ENCODE measurements around the gene MMD. TPM values are rescaled to one million over a fixed set of nuclear protein-coding genes. Genes with fewer than 3 reads are reported as not detected.

Gene MMD
- total and polyA plus RNA-seq, 9 of the 15 experiments (the other 6 are each of a cell fraction or from before 2014, with no cell fraction given) = 3.1 to 18.9 (median 10.7) TPM

GRCh38 chr17:55350825-55351205, 70.8 kb downstream of the MMD start (continued):
- no peak for TF ChIP-seq ARID3A (IDR thresholded peaks at IDR 0.05; ENCODE audit: borderline replicate concordance, low read depth, low read length)
- no peak for TF ChIP-seq C11orf30 (IDR thresholded peaks at IDR 0.05; ENCODE audit: low read depth)
- no peak for TF ChIP-seq HMGXB4 (CRISPR knock-in tag; IDR thresholded peaks at IDR 0.05)

DNA sequence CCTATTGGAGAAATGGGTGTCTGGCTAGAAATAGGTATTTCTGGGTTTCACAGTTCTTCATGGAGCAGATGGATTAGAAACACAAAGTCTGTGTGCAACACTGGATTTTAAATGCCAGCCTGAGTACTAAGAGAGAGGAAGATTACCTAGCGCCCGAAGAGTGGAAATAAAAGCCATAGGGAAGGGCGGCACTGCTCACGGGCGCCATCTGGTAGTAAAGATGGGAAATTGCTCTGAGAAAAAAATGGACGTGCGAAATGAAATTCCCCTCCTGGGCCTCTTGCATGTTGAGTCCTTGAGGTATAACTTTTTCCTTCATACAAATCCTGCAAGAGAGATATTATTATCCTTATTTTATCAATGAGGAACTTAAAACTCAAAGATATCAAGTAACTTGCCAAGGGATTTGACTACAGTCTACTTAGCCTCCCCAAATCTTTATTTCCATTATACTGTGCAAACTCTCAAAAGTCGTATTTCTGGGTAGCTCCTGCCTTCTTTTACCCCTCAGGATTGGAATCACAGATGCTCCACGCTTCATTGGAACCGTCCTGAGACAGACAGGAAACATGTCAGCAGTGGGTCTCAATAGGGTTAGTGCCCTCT, 72.8 kb downstream of the MMD start:
- no peaks in the 10 kb centered on the region for H3K36me3 ChIP-seq (ENCODE audit: control insufficient read depth, insufficient read depth, low read length)
- ATAC-seq (peak; percentile 64), DNase-seq (ENCODE audit: extremely low read depth in 1 of 4, low spot score in 3 of 4) (peak; percentile 43 to 78 (median 55)), FAIRE-seq (no peak)
- intact Hi-C loops (cut with micrococcal nuclease) (loop anchor here (1.0 to 10.0 kb wide), 4 partner anchors 24 to 356 kb away; no protein-coding TSS in a partner anchor), in situ Hi-C loops (cut with MboI) (no loop called here)
- ChIA-PET POLR2A (interaction anchor here (0.6 to 1.2 kb wide), 3 partner anchors 12 to 701 kb away, joined by 3 to 4 read pairs (median 3); no protein-coding TSS in a partner anchor), CTCF (ENCODE audit: low intra/inter-chr PET ratio) (interaction anchor here (0.8 to 1.3 kb wide), 3 partner anchors 165 to 356 kb away, joined by 3 to 4 read pairs (median 3); no protein-coding TSS in a partner anchor)
- WGBS (ENCODE audit: insufficient coverage, low coverage, missing lambda C conversion rate) = 7% methylated on average over 10 of the region's 10 CpGs
- no peaks in the 10 kb centered on the region for H3K9me1 ChIP-seq (ENCODE audit: control insufficient read depth, insufficient read depth, low read length)
- peak overlapping the region; percentile 86 for H2AFZ ChIP-seq (ENCODE audit: low read depth, low read length)
- H3K9ac ChIP-seq (ENCODE audit: insufficient read depth in 1 of 2, low read depth in 2 of 2, low read length in 2 of 2) = no peak overlapping the region
- no TSS peak for BruUV-seq (replicated peaks)
- H3K27ac ChIP-seq (ENCODE audit: extremely low read depth, low read depth, low read length) = no peak overlapping the region
- H3K27me3 ChIP-seq (ENCODE audit: control insufficient read depth in 2 of 2, insufficient read depth in 2 of 2, low read length in 2 of 2) = no peaks in the 10 kb centered on the region
- no peaks in the 10 kb centered on the region for H3K79me2 ChIP-seq (ENCODE audit: control insufficient read depth, insufficient read depth, low read length)
- no peak overlapping the region for H3K4me3 ChIP-seq
- no peak overlapping the region for H3K4me2 ChIP-seq (ENCODE audit: insufficient read depth, low read length)
- 0 out of 2 replicates have a peak, but pooled peaks cover 2% of the 10 kb centered on the region for H3K9me3 ChIP-seq (replicated peaks; ENCODE audit: control insufficient read depth, insufficient read depth, low read depth, low read length)
- peaks cover 10 to 25% of the 10 kb centered on the region in 2 experiments for H3K4me1 ChIP-seq (replicated peaks in 1 of 2; ENCODE audit: control insufficient read depth in 2 of 2, insufficient read depth in 2 of 2, low read length in 2 of 2)
- H4K20me1 ChIP-seq (replicated peaks; ENCODE audit: control insufficient read depth, insufficient read depth, low read length) = no peaks in the 10 kb centered on the region
- TF ChIP-seq DEAF1 (CRISPR knock-in tag; IDR thresholded peaks at IDR 0.05) = peak; percentile 89
- no peak for TF ChIP-seq NFE2 (IDR thresholded peaks at IDR 0.05; ENCODE audit: low read depth)
- TF ChIP-seq, protein P1, sequence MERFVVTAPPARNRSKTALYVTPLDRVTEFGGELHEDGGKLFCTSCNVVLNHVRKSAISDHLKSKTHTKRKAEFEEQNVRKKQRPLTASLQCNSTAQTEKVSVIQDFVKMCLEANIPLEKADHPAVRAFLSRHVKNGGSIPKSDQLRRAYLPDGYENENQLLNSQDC (CRISPR knock-in tag; IDR thresholded peaks at IDR 0.05) = no peak
- TF ChIP-seq ZBTB8A (IDR thresholded peaks at IDR 0.05; ENCODE audit: partially characterized antibody) = no peak
- TF ChIP-seq CXXC5 (CRISPR knock-in tag; IDR thresholded peaks at IDR 0.05) = 0 out of 2 replicates have a peak, but pooled peaks have one; percentile 26
- no peak for TF ChIP-seq SRSF7 (optimal IDR thresholded peaks at IDR 0.05; ENCODE audit: low read depth, low read length)
- TF ChIP-seq, protein P2, sequence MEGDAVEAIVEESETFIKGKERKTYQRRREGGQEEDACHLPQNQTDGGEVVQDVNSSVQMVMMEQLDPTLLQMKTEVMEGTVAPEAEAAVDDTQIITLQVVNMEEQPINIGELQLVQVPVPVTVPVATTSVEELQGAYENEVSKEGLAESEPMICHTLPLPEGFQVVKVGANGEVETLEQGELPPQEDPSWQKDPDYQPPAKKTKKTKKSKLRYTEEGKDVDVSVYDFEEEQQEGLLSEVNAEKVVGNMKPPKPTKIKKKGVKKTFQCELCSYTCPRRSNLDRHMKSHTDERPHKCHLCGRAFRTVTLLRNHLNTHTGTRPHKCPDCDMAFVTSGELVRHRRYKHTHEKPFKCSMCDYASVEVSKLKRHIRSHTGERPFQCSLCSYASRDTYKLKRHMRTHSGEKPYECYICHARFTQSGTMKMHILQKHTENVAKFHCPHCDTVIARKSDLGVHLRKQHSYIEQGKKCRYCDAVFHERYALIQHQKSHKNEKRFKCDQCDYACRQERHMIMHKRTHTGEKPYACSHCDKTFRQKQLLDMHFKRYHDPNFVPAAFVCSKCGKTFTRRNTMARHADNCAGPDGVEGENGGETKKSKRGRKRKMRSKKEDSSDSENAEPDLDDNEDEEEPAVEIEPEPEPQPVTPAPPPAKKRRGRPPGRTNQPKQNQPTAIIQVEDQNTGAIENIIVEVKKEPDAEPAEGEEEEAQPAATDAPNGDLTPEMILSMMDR (IDR thresholded peaks at IDR 0.05 in 2 of 3, conservative IDR thresholded peaks at IDR 0.05 in 1 of 3; ENCODE audit: insufficient read depth in 2 of 3, low read depth in 1 of 3, low read length in 3 of 3) = peak; percentile 81 to 92 (median 83)
- peak; percentile 35; the same call in 1 of the 2 replicates for TF ChIP-seq JUND (IDR thresholded peaks at IDR 0.05; ENCODE audit: borderline replicate concordance, low read depth, low read length)
- TF ChIP-seq JUND (tag; IDR thresholded peaks at IDR 0.05; ENCODE audit: borderline replicate concordance, low read depth, low read length) = no peak; the same call in 2 of the 3 replicates

All from K562 (cell line).